OCI-LY3 (cell line): Measurements from ENCODE around the gene IL3RA.
"Not testable (repeated sequence)": the region's sequence is repeated elsewhere in the genome, so short reads cannot be mapped to it uniquely, and the experiment has no call there.

Experiments used
- H2AFZ ChIP-seq: fragments of 200-600, 300-600 bp; shearing (Covaris generic); 2 replicates; pipeline ENCODE4 v1.6.0; 2014; ENCODE audit warnings: antibody characterized with exemption, low read depth, low read length
- H3K27ac ChIP-seq: fragments of 200-600, 300-600 bp; sonication (generic); 2 replicates; pipeline ENCODE4 v1.5.1; 2014; ENCODE audit warnings: mild to moderate bottlenecking, low read length, moderate library complexity, mixed read lengths
- H3K27me3 ChIP-seq: fragments of 200-600, 300-600 bp; sonication (generic); 2 replicates; pipeline ENCODE4 v1.6.1; 2014; ENCODE audit warnings: low read depth, low read length, mixed read lengths
- H3K36me3 ChIP-seq: fragments of 200-600, 300-600 bp; sonication (generic); replicated peaks from 2 replicates; pipeline ENCODE3; 2014; ENCODE audit warnings: low read depth, low read length, mixed read lengths
- H3K4me1 ChIP-seq: fragments of 300-600, 200-600 bp; sonication (generic); 2 replicates; pipeline ENCODE4 v1.6.1; 2014; ENCODE audit warnings: low read length, mixed read lengths
- H3K4me2 ChIP-seq: fragments of 200-600, 300-600 bp; sonication (generic); 2 replicates; pipeline ENCODE4 v1.6.1; 2014; ENCODE audit warnings: low read length, mixed read lengths
- H3K4me3 ChIP-seq: fragments of 300-600, 200-600 bp; sonication (generic); 2 replicates; pipeline ENCODE4 v1.5.1; 2014; ENCODE audit warnings: antibody characterized with exemption, mild to moderate bottlenecking, low read length, moderate library complexity
- H3K79me2 ChIP-seq: fragments of 300-600, 200-600 bp; shearing (Covaris generic); 2 replicates; pipeline ENCODE4 v1.6.1; 2014; ENCODE audit warnings: mild to moderate bottlenecking, low read length, mixed read lengths
- H3K9ac ChIP-seq: fragments of 300-600, 200-600 bp; shearing (Covaris generic); 2 replicates; pipeline ENCODE4 v1.6.0; 2014; ENCODE audit warnings: mild to moderate bottlenecking, low read length, moderate library complexity
- H3K9me3 ChIP-seq: fragments of 200-600, 300-600 bp; shearing (Covaris generic); 2 replicates; pipeline ENCODE4 v1.6.1; 2014; ENCODE audit warnings: low read length, mixed read lengths; ENCODE audit not compliant: insufficient read depth
- H4K20me1 ChIP-seq: fragments of 200-600, 300-600 bp; sonication (generic); 2 replicates; pipeline ENCODE4 v1.6.1; 2016; ENCODE audit warnings: low read length, mixed read lengths; ENCODE audit not compliant: insufficient read depth
- CTCF ChIP-seq: fragments of 200-600, 300-600 bp; sonication (generic); IDR thresholded peaks from 2 replicates; pipeline ENCODE4 v1.5.1; 2014; ENCODE audit warnings: antibody characterized with exemption, low read length, low read depth
- EZH2phosphoT487 ChIP-seq: fragments of 200-600 bp; shearing (Covaris generic); IDR thresholded peaks from 2 replicates; pipeline ENCODE4 v1.6.1; 2018; ENCODE audit warnings: antibody characterized with exemption, mixed run types, low read depth

The IL3RA gene

GRCh38 chrX:1361275-1361674, 24.7 kb downstream of the IL3RA start:
- Histone ChIP-seq H3K27me3 (no peaks in the 10 kb centered on the region), H4K20me1 (no peaks in the 10 kb centered on the region), H3K4me3 (no peak overlapping the region), H2AFZ (no peak overlapping the region), H3K4me1 (no peaks in the 10 kb centered on the region), H3K27ac (no peak overlapping the region), H3K4me2 (no peak overlapping the region), H3K9me3 (no peaks in the 10 kb centered on the region), H3K79me2 (no peaks in the 10 kb centered on the region), H3K9ac (no peak overlapping the region), H3K36me3 (peaks cover 4% of the 10 kb centered on the region)
- no peak for TF ChIP-seq CTCF
- TF ChIP-seq EZH2phosphoT487 = no peak

GRCh38 chrX:1361910-1362309, 25.3 kb downstream of the IL3RA start:
- Histone ChIP-seq H3K4me2 (no peak overlapping the region), H3K79me2 (no peaks in the 10 kb centered on the region), H3K9me3 (no peaks in the 10 kb centered on the region), H3K27ac (no peak overlapping the region), H3K4me3 (no peak overlapping the region), H3K9ac (no peak overlapping the region), H2AFZ (no peak overlapping the region), H3K36me3 (peaks cover 4% of the 10 kb centered on the region), H3K4me1 (no peaks in the 10 kb centered on the region), H4K20me1 (no peaks in the 10 kb centered on the region), H3K27me3 (no peaks in the 10 kb centered on the region)
- TF ChIP-seq EZH2phosphoT487 (no peak), CTCF (no peak)

GRCh38 chrX:1366363-1366762, 29.8 kb downstream of the IL3RA start:
- H3K27me3 ChIP-seq, H3K27ac ChIP-seq, H3K4me1 ChIP-seq, H3K36me3 ChIP-seq, H4K20me1 ChIP-seq, H2AFZ ChIP-seq, H3K9me3 ChIP-seq, H3K9ac ChIP-seq, H3K4me2 ChIP-seq, H3K79me2 ChIP-seq, H3K4me3 ChIP-seq: not testable (repeated sequence)

- H3K4me1 ChIP-seq = no peaks in the 10 kb centered on the region
- H3K27me3 ChIP-seq = no peaks in the 10 kb centered on the region
- H3K9ac ChIP-seq = no peak overlapping the region
- H3K36me3 ChIP-seq = no peaks in the 10 kb centered on the region
- no peaks in the 10 kb centered on the region for H3K79me2 ChIP-seq
- no peak for TF ChIP-seq CTCF
- H2AFZ ChIP-seq = no peak overlapping the region
- H3K4me2 ChIP-seq = no peak overlapping the region
- no peak overlapping the region for H3K4me3 ChIP-seq
- no peak overlapping the region for H3K27ac ChIP-seq
- no peaks in the 10 kb centered on the region for H3K9me3 ChIP-seq
- no peaks in the 10 kb centered on the region for H4K20me1 ChIP-seq
Measured at GRCh38 chrX:1368385-1368698, 31.8 kb downstream of the IL3RA start.

GRCh38 chrX:1378306-1378759, 41.7 kb downstream of the IL3RA start:
- Histone ChIP-seq H3K79me2 (no peaks in the 10 kb centered on the region), H3K4me3 (no peak overlapping the region), H3K9ac (no peak overlapping the region), H3K4me2 (no peak overlapping the region), H2AFZ (no peak overlapping the region), H3K36me3 (peaks cover 6% of the 10 kb centered on the region), H3K9me3 (no peaks in the 10 kb centered on the region), H3K27me3 (no peaks in the 10 kb centered on the region), H3K4me1 (no peaks in the 10 kb centered on the region), H4K20me1 (no peaks in the 10 kb centered on the region), H3K27ac (no peak overlapping the region)
- TF ChIP-seq EZH2phosphoT487 (no peak), CTCF (no peak)
